Spleen (tissue), 11 donors: ENCODE data around the gene IGF1R. TPM values are rescaled to one million over a fixed set of nuclear protein-coding genes. Genes with fewer than 3 reads are reported as not detected.
A peak's percentile ranks its signal among the peaks of the same experiment; 100 is the strongest.

ENCODE experiments used
- DNase-seq: peaks from one replicate; pipeline ENCODE4 v3.0.0-alpha.2; 2020
- H3K27ac ChIP-seq, 8 donors: fragments of 200-600 bp; sonication (generic) in 7 of 8; 1 replicate in 4 of 8; 2 replicates in 4 of 8; pipeline versions ENCODE4 v1.5.0 to v1.8.0; 2016 to 2021; ENCODE audit warnings: inconsistent platforms in 4 of 8, mild to moderate bottlenecking in 4 of 8, moderate library complexity in 1 of 8
- H3K27me3 ChIP-seq, 7 donors: fragments of 200-600 bp; sonication (generic) in 6 of 7; replicated peaks in 1 of 7; 1 replicate in 4 of 7; 2 replicates in 3 of 7; pipeline versions ENCODE4 v1.5.0 to v1.8.0; 2016 to 2021; ENCODE audit warnings: inconsistent platforms in 3 of 7, mild to moderate bottlenecking in 1 of 7
- H3K36me3 ChIP-seq, 6 donors: fragments of 200-600 bp; sonication (generic) in 5 of 6; 1 replicate in 4 of 6; 2 replicates in 2 of 6; pipeline versions ENCODE4 v1.5.0 to v1.8.0; 2016 to 2021; ENCODE audit warnings: inconsistent platforms in 2 of 6
- H3K4me1 ChIP-seq, 6 donors: fragments of 200-600 bp; sonication (generic) in 5 of 6; 1 replicate in 3 of 6; 2 replicates in 3 of 6; pipeline versions ENCODE4 v1.5.0 to v1.8.0; 2016 to 2021; ENCODE audit warnings: inconsistent platforms in 3 of 6
- H3K4me3 ChIP-seq, 8 donors: fragments of 200-600 bp; sonication (generic) in 7 of 8; 1 replicate in 4 of 8; 2 replicates in 4 of 8; pipeline versions ENCODE4 v1.5.0 to v1.8.0; 2016 to 2021; ENCODE audit warnings: inconsistent platforms in 4 of 8, mild to moderate bottlenecking in 4 of 8, moderate library complexity in 2 of 8
- H3K9me3 ChIP-seq, 8 donors: fragments of 200-600 bp; sonication (generic) in 7 of 8; 1 replicate in 4 of 8; 2 replicates in 4 of 8; pipeline versions ENCODE4 v1.5.0 to v1.8.0; 2016 to 2021; ENCODE audit warnings: inconsistent platforms in 4 of 8
- CTCF ChIP-seq, 11 experiments: fragments of 200-600 bp in 7 of 11; fragments of 450-650 bp in 4 of 11; sonication (generic) in 4 of 11; IDR thresholded peaks in 8 of 11; conservative IDR thresholded peaks in 3 of 11; 1 replicate in 7 of 11; 2 replicates in 4 of 11; pipeline versions ENCODE4 v1.4.0 to v1.8.0; 2016 to 2021; ENCODE audit warnings: antibody characterized with exemption in 11 of 11, inconsistent platforms in 4 of 11, mild to moderate bottlenecking in 1 of 11
- POLR2A ChIP-seq, 3 donors: fragments of 450-650 bp; IDR thresholded peaks; one replicate each; pipeline ENCODE4 v1.5.1; 2017; ENCODE audit warnings: antibody characterized with exemption in 3 of 3, mild to moderate bottlenecking in 1 of 3
- POLR2AphosphoS5 ChIP-seq, 3 donors: sonication (generic); formaldehyde crosslinking; IDR thresholded peaks; one replicate each; pipeline ENCODE4 v1.5.1; 2017; ENCODE audit warnings: antibody characterized with exemption in 3 of 3
- WGBS, 5 donors: extraction: QIAGEN DNeasy Blood & Tissue Kit in 3 of 5; methylation state at CpG; one replicate each; pipeline versions ENCODE4 v1.1.5 to v1.1.7; 2013 to 2018; 5-methylcytosine and 5-hydroxymethylcytosine counted together
- intact Hi-C: fragments of 100-400 bp; cut with DNase I; formaldehyde crosslinking; loops from one replicate; pipeline ENCODE4 v1.15.0; 2023; ENCODE audit warnings: low total_unique reads
- polyA plus RNA-seq, 3 donors: library from polyadenylated mRNA; stranded (reverse); fragments of 200-250 nt; gene quantifications; one replicate each; pipeline ENCODE4 v1.2.1, GENCODE V29; 2013
- total RNA-seq, 7 donors: library from RNA; depleted of rRNA in 3 of 7; stranded (reverse); fragments of >200 nt in 3 of 7; fragmentation: NEBNext Ultra II Directional in 4 of 7; extraction: Animal tissue kit (Norgen Biotek cat#: 25700) in 4 of 7; gene quantifications; one replicate each; pipeline versions ENCODE4 v1.1.0 to v1.2.1, GENCODE V29; 2016 to 2021
- donor health status: healthy with polysubstance abuse.
- donor health status: DM: no; HTN: no; CAD: no; lungs with moderate emphysema.
- donor health status: DM: no; HTN: no; CAD: no.
- donor health status: Bipolar disorder and iron deficiency.
- donor health status: healthy.
- donor health status: DM: no; HTN: no; CAD: no.
- donor health status: DM: yes; HTN: yes; CAD: no.

The IGF1R gene
- total and polyA plus RNA-seq, 10 donors = 1.1 to 104 (median 53.1) TPM

GRCh38 chr15:98958918-98959639, 310.7 kb downstream of the IGF1R start:
- WGBS, 5 donors = 89 to 94% (median 92%) methylated on average over 18 to 22 of the region's 22 CpGs
- intact Hi-C loops = no loop called here
- Histone ChIP-seq H3K27ac (no peak overlapping the region), H3K9me3 (peaks cover 0 to 21% (median 11%) of the 10 kb centered on the region in 8 donors), H3K4me3 (no peak overlapping the region), H3K4me1 (peaks cover 0 to 40% (median 22%) of the 10 kb centered on the region in 6 donors), H3K36me3 (peaks cover 0 to 95% (median 52%) of the 10 kb centered on the region in 6 donors), H3K27me3 (no peaks in the 10 kb centered on the region)
- TF ChIP-seq CTCF (IDR thresholded peaks at IDR 0.05 in 8 of 11, conservative IDR thresholded peaks at IDR 0.05 in 3 of 11) (no peak), POLR2AphosphoS5 (IDR thresholded peaks at IDR 0.05) (no peak), POLR2A (IDR thresholded peaks at IDR 0.05) (no peak)
- DNase-seq = no peak

GRCh38 chr15:98959640-98960007, 311.3 kb downstream of the IGF1R start:
- 90 to 96% (median 93%) methylated on average over 3 of the region's 3 CpGs for WGBS, 5 donors
- TF ChIP-seq POLR2A (IDR thresholded peaks at IDR 0.05) = no peak
- TF ChIP-seq CTCF (IDR thresholded peaks at IDR 0.05 in 8 of 11, conservative IDR thresholded peaks at IDR 0.05 in 3 of 11) = no peak
- no peak overlapping the region for H3K4me3 ChIP-seq
- H3K27ac ChIP-seq = no peak overlapping the region
- peaks cover 0 to 21% (median 11%) of the 10 kb centered on the region in 8 donors for H3K9me3 ChIP-seq
- H3K27me3 ChIP-seq = no peaks in the 10 kb centered on the region
- intact Hi-C loops = no loop called here
- peaks cover 0 to 34% (median 20%) of the 10 kb centered on the region in 6 donors for H3K4me1 ChIP-seq
- no peak for DNase-seq
- H3K36me3 ChIP-seq = peaks cover 0 to 90% (median 52%) of the 10 kb centered on the region in 6 donors

GRCh38 chr15:98960555-98961050, 312.3 kb downstream of the IGF1R start:
- Histone ChIP-seq H3K4me3 (no peak overlapping the region), H3K27me3 (no peaks in the 10 kb centered on the region), H3K4me1 (peaks cover 0 to 25% (median 15%) of the 10 kb centered on the region in 6 donors), H3K27ac (no peak overlapping the region), H3K9me3 (peaks cover 0 to 21% (median 11%) of the 10 kb centered on the region in 8 donors), H3K36me3 (peaks cover 0 to 81% (median 52%) of the 10 kb centered on the region in 6 donors)
- 93 to 97% (median 95%) methylated on average over 14 to 21 of the region's 21 CpGs for WGBS, 5 donors
- TF ChIP-seq POLR2AphosphoS5 (IDR thresholded peaks at IDR 0.05) (peak in 1 of 3 donors; percentile 31), CTCF (IDR thresholded peaks at IDR 0.05 in 8 of 11, conservative IDR thresholded peaks at IDR 0.05 in 3 of 11) (no peak), POLR2A (IDR thresholded peaks at IDR 0.05) (no peak)
- DNase-seq = no peak
- intact Hi-C loops = no loop called here

GRCh38 chr15:98963444-98963843, 315.1 kb downstream of the IGF1R start:
- Histone ChIP-seq H3K27ac (no peak overlapping the region), H3K36me3 (peaks cover 0 to 54% (median 37%) of the 10 kb centered on the region in 6 donors), H3K27me3 (no peaks in the 10 kb centered on the region), H3K4me1 (peaks cover 0 to 5% (median 0%) of the 10 kb centered on the region in 6 donors), H3K9me3 (peaks cover 0 to 21% (median 11%) of the 10 kb centered on the region in 8 donors), H3K4me3 (no peak overlapping the region)
- WGBS, 5 donors = 90 to 99% (median 95%) methylated on average over 7 to 8 of the region's 8 CpGs
- TF ChIP-seq POLR2AphosphoS5 (IDR thresholded peaks at IDR 0.05) (no peak), POLR2A (IDR thresholded peaks at IDR 0.05) (no peak), CTCF (IDR thresholded peaks at IDR 0.05 in 8 of 11, conservative IDR thresholded peaks at IDR 0.05 in 3 of 11) (no peak)
- intact Hi-C loops = no loop called here
- DNase-seq = no peak
